Breast epithelium (tissue), 4 donors: Measurements from ENCODE around the gene FOXA3. TPM values are rescaled to one million over a fixed set of nuclear protein-coding genes. Genes with fewer than 3 reads are reported as not detected.

Experiments used
- DNase-seq, 2 donors: peaks; one replicate each; pipeline ENCODE4 v3.0.0-alpha.2; 2019; ENCODE audit warnings: low spot score in 2 of 2
- H3K27ac ChIP-seq, 2 donors: fragments of 200-600 bp; sonication (generic) in 1 of 2; one replicate each; pipeline ENCODE4 v1.5.1; 2016 to 2019; ENCODE audit warnings: mild to moderate bottlenecking in 1 of 2
- H3K27me3 ChIP-seq, 2 donors: fragments of 200-600 bp; sonication (generic) in 1 of 2; one replicate each; pipeline versions ENCODE4 v1.5.1 to v1.6.0; 2017 to 2019; ENCODE audit warnings: control low read depth in 1 of 2, mild to moderate bottlenecking in 1 of 2
- H3K36me3 ChIP-seq: fragments of 200-600 bp; one replicate; pipeline ENCODE4 v1.5.1; 2019
- H3K4me1 ChIP-seq, 2 donors: fragments of 200-600 bp; sonication (generic); one replicate each; pipeline ENCODE4 v1.5.1; 2016 to 2019; ENCODE audit warnings: control low read depth in 1 of 2
- H3K4me3 ChIP-seq, 3 donors: fragments of 200-600 bp; sonication (generic); 1 replicate in 2 of 3; 2 replicates in 1 of 3; pipeline ENCODE4 v1.5.1; 2016 to 2019; ENCODE audit warnings: mild to moderate bottlenecking in 3 of 3, moderate library complexity in 2 of 3
- H3K9me3 ChIP-seq, 2 donors: fragments of 200-600 bp; sonication (generic) in 1 of 2; one replicate each; pipeline ENCODE4 v1.5.1; 2016 to 2019; ENCODE audit warnings: control low read depth in 1 of 2
- CTCF ChIP-seq, 3 donors: fragments of 450-650 bp; IDR thresholded peaks; one replicate each; pipeline ENCODE4 v1.5.1; 2016 to 2017; ENCODE audit warnings: antibody characterized with exemption in 3 of 3, mild to moderate bottlenecking in 3 of 3, moderate library complexity in 3 of 3
- POLR2A ChIP-seq: fragments of 450-650 bp; IDR thresholded peaks from one replicate; pipeline ENCODE4 v1.6.1; 2016; ENCODE audit warnings: antibody characterized with exemption, mild to moderate bottlenecking, moderate library complexity
- POLR2AphosphoS5 ChIP-seq, 3 donors: sonication (generic); formaldehyde crosslinking; IDR thresholded peaks; one replicate each; pipeline ENCODE4 v1.6.1; 2017; ENCODE audit warnings: antibody characterized with exemption in 3 of 3
- intact Hi-C: fragments of 100-400 bp; cut with DNase I; formaldehyde crosslinking; loops from one replicate; pipeline ENCODE4 v1.15.1; 2023; ENCODE audit warnings: low total_unique reads
- total RNA-seq, 3 donors: library from RNA; depleted of rRNA; stranded (reverse); fragments of >200 nt; gene quantifications; one replicate each; pipeline ENCODE4 v1.1.0, GENCODE V29; 2016

The FOXA3 gene
- total RNA-seq, 3 donors from 2014 or later = 0.33 TPM; not detected in 2

GRCh38 chr19:45881082-45881908, 17.2 kb downstream of the FOXA3 start:
- intact Hi-C loops = no loop called here
- TF ChIP-seq POLR2AphosphoS5 (IDR thresholded peaks at IDR 0.05) (no peak), POLR2A (no peak), CTCF (IDR thresholded peaks at IDR 0.05) (no peak)
- Histone ChIP-seq H3K9me3 (no peaks in the 10 kb centered on the region), H3K27ac (no peak overlapping the region), H3K36me3 (no peaks in the 10 kb centered on the region), H3K27me3 (peaks cover 0 to 2% of the 10 kb centered on the region in 2 donors), H3K4me1 (peaks cover 27 to 30% of the 10 kb centered on the region in 2 donors), H3K4me3 (no peak overlapping the region)
- no peak for DNase-seq

- no peaks in the 10 kb centered on the region for H3K9me3 ChIP-seq
- H3K27me3 ChIP-seq = peaks cover 0 to 2% of the 10 kb centered on the region in 2 donors
- H3K4me1 ChIP-seq = peaks cover 27% of the 10 kb centered on the region in 2 donors
- no peaks in the 10 kb centered on the region for H3K36me3 ChIP-seq
- no peak for DNase-seq
- intact Hi-C loops = no loop called here
- TF ChIP-seq POLR2A = no peak
- no peak for TF ChIP-seq POLR2AphosphoS5 (IDR thresholded peaks at IDR 0.05)
- TF ChIP-seq CTCF (IDR thresholded peaks at IDR 0.05) = no peak
- H3K27ac ChIP-seq = peak overlapping the region; percentile 56 to 73
- peak overlapping the region in 2 of 3 donors; percentile 80 to 86 for H3K4me3 ChIP-seq
Measured at GRCh38 chr19:45881909-45882528, 17.9 kb downstream of the FOXA3 start.

GRCh38 chr19:45882652-45883585, 18.8 kb downstream of the FOXA3 start:
- Histone ChIP-seq H3K9me3 (no peaks in the 10 kb centered on the region), H3K4me1 (peaks cover 18 to 27% of the 10 kb centered on the region in 2 donors), H3K4me3 (peak overlapping the region in 2 of 3 donors; percentile 80 to 86), H3K27ac (peak overlapping the region; percentile 56 to 73), H3K36me3 (no peaks in the 10 kb centered on the region), H3K27me3 (peaks cover 0 to 2% of the 10 kb centered on the region in 2 donors)
- DNase-seq = peak; percentile 82 to 89
- intact Hi-C loops = no loop called here
- TF ChIP-seq CTCF (IDR thresholded peaks at IDR 0.05) (peak; percentile 88 to 97 (median 95)), POLR2A (no peak), POLR2AphosphoS5 (IDR thresholded peaks at IDR 0.05) (peak in 2 of 3 donors; percentile 11 to 55)

GRCh38 chr19:45883586-45883880, 19.4 kb downstream of the FOXA3 start:
- Histone ChIP-seq H3K36me3 (no peaks in the 10 kb centered on the region), H3K9me3 (no peaks in the 10 kb centered on the region), H3K27ac (peak overlapping the region; percentile 61 to 92), H3K4me1 (peaks cover 16 to 23% of the 10 kb centered on the region in 2 donors), H3K4me3 (peak overlapping the region in 2 of 3 donors; percentile 80 to 86), H3K27me3 (peaks cover 0 to 2% of the 10 kb centered on the region in 2 donors)
- no peak for DNase-seq
- intact Hi-C loops = no loop called here
- no peak for TF ChIP-seq CTCF (IDR thresholded peaks at IDR 0.05)
- TF ChIP-seq POLR2AphosphoS5 (IDR thresholded peaks at IDR 0.05) = no peak
- TF ChIP-seq POLR2A = no peak
